ENCODE results near the gene HNRNPUL2. TPM values are rescaled to one million over a fixed set of nuclear protein-coding genes. Genes with fewer than 3 reads are reported as not detected.

The HNRNPUL2 gene
- total and polyA plus RNA-seq, 10 of the 15 experiments (the other 5 are each of a cell fraction or from before 2014, with no cell fraction given): 1.6 to 72.2 (median 14.9) TPM

DNA sequence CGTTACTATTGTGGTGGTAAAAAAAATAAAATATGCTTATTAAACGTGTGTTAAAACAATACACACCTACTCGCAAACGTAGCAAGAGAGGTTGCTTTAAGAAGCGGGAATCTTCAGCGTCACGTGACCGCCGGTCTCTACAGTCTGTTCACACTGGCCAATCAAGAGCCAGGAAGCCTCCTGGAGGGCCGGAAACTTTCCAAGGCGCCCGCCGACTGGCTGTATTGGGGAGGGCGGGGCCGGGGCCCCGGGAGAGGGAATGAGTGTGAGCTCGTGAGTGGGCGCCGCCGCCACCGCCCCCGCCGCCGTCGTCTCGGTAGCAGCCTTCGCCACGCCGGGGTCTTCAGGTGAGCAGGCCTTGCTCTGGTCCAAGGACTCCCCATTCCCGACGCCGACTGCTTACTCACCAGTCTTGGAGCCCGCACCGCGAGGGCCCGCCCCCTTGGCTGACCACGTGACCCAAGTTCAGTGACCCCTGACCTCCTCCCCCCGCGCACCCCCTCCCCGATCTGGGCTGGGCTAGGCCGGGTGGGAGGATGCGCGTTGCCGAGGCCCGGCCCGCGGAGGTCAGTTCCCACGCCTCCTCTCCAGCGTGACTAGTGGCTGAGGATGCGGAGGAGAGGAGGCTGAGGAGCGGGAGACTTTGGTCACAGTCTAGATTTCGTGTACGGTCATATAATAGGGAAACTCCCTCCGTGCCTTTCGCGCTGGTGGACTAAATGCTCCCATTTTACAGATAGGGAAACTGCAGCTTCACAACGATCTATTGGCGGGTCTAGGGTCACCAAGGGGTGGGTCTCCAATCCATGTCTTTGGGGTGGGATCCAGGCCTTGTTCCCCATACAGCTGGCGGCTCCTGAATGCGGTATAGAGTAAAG, 44.1 kb upstream of the HNRNPUL2 start, which contains the start of gene TAF6L (continued):
- TF ChIP-seq HDAC6 (IDR thresholded peaks at IDR 0.05; ENCODE audit: unreplicated experiment) (no peak), HSF1 (IDR thresholded peaks at IDR 0.05; ENCODE audit: low read depth, low read length) (0 out of 2 replicates have a peak, but pooled peaks have one; percentile 12), NFYA (IDR thresholded peaks at IDR 0.05; ENCODE audit: borderline replicate concordance, low read depth, low read length) (no peak), NR2C1 (IDR thresholded peaks at IDR 0.05) (peak; percentile 96), MYB (IDR thresholded peaks at IDR 0.05; ENCODE audit: borderline replicate concordance, low read depth, low read length) (no peak), ZSCAN29 (IDR thresholded peaks at IDR 0.05) (no peak), IKZF1 (conservative IDR thresholded peaks at IDR 0.05) (peak; percentile 93), PAX8 (IDR thresholded peaks at IDR 0.05) (no peak), GATAD2B (conservative IDR thresholded peaks at IDR 0.05; ENCODE audit: low read depth) (peak; percentile 77; the same call in 1 of the 2 replicates), FOS (IDR thresholded peaks at IDR 0.05; ENCODE audit: borderline replicate concordance, extremely low read depth, insufficient read length) (no peak), SMARCA5 (IDR thresholded peaks at IDR 0.05) (peak; percentile 93), TCF3 (IDR thresholded peaks at IDR 0.05; ENCODE audit: borderline replicate concordance, insufficient read depth, low read depth, low read length) (no peak), SMC3 (IDR thresholded peaks at IDR 0.05; ENCODE audit: borderline replicate concordance, low read length) (no peak), TCF7 (IDR thresholded peaks at IDR 0.05; ENCODE audit: borderline replicate concordance) (no peak), GABPA (IDR thresholded peaks at IDR 0.05; ENCODE audit: low read depth) (no peak; the same call in 1 of the 2 replicates), YY1 (IDR thresholded peaks at IDR 0.05; ENCODE audit: low read depth, low read length) (peak; percentile 29; the same call in 1 of the 2 replicates), PML (IDR thresholded peaks at IDR 0.05; ENCODE audit: low read length) (peak; percentile 11; the same call in 1 of the 2 replicates), YBX1 (IDR thresholded peaks at IDR 0.05) (no peak), SP1 (IDR thresholded peaks at IDR 0.05; ENCODE audit: low read depth, low read length) (peak; percentile 81)
- TF ChIP-seq, protein P1, sequence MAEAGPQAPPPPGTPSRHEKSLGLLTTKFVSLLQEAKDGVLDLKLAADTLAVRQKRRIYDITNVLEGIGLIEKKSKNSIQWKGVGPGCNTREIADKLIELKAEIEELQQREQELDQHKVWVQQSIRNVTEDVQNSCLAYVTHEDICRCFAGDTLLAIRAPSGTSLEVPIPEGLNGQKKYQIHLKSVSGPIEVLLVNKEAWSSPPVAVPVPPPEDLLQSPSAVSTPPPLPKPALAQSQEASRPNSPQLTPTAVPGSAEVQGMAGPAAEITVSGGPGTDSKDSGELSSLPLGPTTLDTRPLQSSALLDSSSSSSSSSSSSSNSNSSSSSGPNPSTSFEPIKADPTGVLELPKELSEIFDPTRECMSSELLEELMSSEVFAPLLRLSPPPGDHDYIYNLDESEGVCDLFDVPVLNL (IDR thresholded peaks at IDR 0.05; ENCODE audit: low read depth, low read length): no peak
- TF ChIP-seq, protein P2, sequence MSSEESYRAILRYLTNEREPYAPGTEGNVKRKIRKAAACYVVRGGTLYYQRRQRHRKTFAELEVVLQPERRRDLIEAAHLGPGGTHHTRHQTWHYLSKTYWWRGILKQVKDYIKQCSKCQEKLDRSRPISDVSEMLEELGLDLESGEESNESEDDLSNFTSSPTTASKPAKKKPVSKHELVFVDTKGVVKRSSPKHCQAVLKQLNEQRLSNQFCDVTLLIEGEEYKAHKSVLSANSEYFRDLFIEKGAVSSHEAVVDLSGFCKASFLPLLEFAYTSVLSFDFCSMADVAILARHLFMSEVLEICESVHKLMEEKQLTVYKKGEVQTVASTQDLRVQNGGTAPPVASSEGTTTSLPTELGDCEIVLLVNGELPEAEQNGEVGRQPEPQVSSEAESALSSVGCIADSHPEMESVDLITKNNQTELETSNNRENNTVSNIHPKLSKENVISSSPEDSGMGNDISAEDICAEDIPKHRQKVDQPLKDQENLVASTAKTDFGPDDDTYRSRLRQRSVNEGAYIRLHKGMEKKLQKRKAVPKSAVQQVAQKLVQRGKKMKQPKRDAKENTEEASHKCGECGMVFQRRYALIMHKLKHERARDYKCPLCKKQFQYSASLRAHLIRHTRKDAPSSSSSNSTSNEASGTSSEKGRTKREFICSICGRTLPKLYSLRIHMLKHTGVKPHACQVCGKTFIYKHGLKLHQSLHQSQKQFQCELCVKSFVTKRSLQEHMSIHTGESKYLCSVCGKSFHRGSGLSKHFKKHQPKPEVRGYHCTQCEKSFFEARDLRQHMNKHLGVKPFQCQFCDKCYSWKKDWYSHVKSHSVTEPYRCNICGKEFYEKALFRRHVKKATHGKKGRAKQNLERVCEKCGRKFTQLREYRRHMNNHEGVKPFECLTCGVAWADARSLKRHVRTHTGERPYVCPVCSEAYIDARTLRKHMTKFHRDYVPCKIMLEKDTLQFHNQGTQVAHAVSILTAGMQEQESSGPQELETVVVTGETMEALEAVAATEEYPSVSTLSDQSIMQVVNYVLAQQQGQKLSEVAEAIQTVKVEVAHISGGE (CRISPR knock-in tag; IDR thresholded peaks at IDR 0.05): peak; percentile 51; the same call in 1 of the 2 replicates
- TF ChIP-seq, protein P3, sequence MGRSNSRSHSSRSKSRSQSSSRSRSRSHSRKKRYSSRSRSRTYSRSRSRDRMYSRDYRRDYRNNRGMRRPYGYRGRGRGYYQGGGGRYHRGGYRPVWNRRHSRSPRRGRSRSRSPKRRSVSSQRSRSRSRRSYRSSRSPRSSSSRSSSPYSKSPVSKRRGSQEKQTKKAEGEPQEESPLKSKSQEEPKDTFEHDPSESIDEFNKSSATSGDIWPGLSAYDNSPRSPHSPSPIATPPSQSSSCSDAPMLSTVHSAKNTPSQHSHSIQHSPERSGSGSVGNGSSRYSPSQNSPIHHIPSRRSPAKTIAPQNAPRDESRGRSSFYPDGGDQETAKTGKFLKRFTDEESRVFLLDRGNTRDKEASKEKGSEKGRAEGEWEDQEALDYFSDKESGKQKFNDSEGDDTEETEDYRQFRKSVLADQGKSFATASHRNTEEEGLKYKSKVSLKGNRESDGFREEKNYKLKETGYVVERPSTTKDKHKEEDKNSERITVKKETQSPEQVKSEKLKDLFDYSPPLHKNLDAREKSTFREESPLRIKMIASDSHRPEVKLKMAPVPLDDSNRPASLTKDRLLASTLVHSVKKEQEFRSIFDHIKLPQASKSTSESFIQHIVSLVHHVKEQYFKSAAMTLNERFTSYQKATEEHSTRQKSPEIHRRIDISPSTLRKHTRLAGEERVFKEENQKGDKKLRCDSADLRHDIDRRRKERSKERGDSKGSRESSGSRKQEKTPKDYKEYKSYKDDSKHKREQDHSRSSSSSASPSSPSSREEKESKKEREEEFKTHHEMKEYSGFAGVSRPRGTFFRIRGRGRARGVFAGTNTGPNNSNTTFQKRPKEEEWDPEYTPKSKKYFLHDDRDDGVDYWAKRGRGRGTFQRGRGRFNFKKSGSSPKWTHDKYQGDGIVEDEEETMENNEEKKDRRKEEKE (IDR thresholded peaks at IDR 0.05): no peak

Measured in GM12878 (cell line).